ENCODE data around the gene XPNPEP1. TPM values are rescaled to one million over a fixed set of nuclear protein-coding genes. Genes with fewer than 3 reads are reported as not detected.

XPNPEP1 gene
- total RNA-seq, 1 donor: 123 TPM

GRCh38 chr10:109861081-109861480 lies 62.2 kb downstream of the XPNPEP1 start:
- Histone ChIP-seq H3K4me3 (ENCODE audit: insufficient read depth, low read length) (no peak overlapping the region), H3K36me3 (ENCODE audit: insufficient read depth, low read length) (peaks cover 29% of the 10 kb centered on the region), H3K27ac (ENCODE audit: low read depth, low read length) (no peak overlapping the region), H2AFZ (ENCODE audit: low read length) (no peak overlapping the region), H3K9me3 (ENCODE audit: low read depth, low read length) (no peaks in the 10 kb centered on the region), H3K79me2 (ENCODE audit: insufficient read depth, low read length) (no peaks in the 10 kb centered on the region), H3K4me1 (ENCODE audit: insufficient read depth, low read length) (no peaks in the 10 kb centered on the region), H3K4me2 (ENCODE audit: insufficient read depth, low read length) (no peak overlapping the region), H3K27me3 (ENCODE audit: insufficient read depth, low read length) (no peaks in the 10 kb centered on the region), H4K20me1 (ENCODE audit: insufficient read depth, low read length) (no peaks in the 10 kb centered on the region)
- no peak for TF ChIP-seq CTCF (IDR thresholded peaks at IDR 0.05; ENCODE audit: extremely low read depth, low read depth, low read length)
- DNase-seq (ENCODE audit: insufficient read length, low spot score, missing footprints): no peak

GRCh38 chr10:109859221-109859620 lies 64.1 kb downstream of the XPNPEP1 start:
- no peaks in the 10 kb centered on the region for H3K9me3 ChIP-seq (ENCODE audit: low read depth, low read length)
- H3K27ac ChIP-seq (ENCODE audit: low read depth, low read length): no peak overlapping the region
- no peak for DNase-seq (ENCODE audit: insufficient read length, low spot score, missing footprints)
- H3K79me2 ChIP-seq (ENCODE audit: insufficient read depth, low read length): no peaks in the 10 kb centered on the region
- no peaks in the 10 kb centered on the region for H3K27me3 ChIP-seq (ENCODE audit: insufficient read depth, low read length)
- H3K36me3 ChIP-seq (ENCODE audit: insufficient read depth, low read length): peaks cover 10% of the 10 kb centered on the region
- H3K4me2 ChIP-seq (ENCODE audit: insufficient read depth, low read length): no peak overlapping the region
- no peaks in the 10 kb centered on the region for H4K20me1 ChIP-seq (ENCODE audit: insufficient read depth, low read length)
- no peaks in the 10 kb centered on the region for H3K4me1 ChIP-seq (ENCODE audit: insufficient read depth, low read length)
- H2AFZ ChIP-seq (ENCODE audit: low read length): no peak overlapping the region
- TF ChIP-seq CTCF (IDR thresholded peaks at IDR 0.05; ENCODE audit: extremely low read depth, low read depth, low read length): no peak
- no peak overlapping the region for H3K4me3 ChIP-seq (ENCODE audit: insufficient read depth, low read length)

- Histone ChIP-seq H2AFZ (ENCODE audit: low read length) (no peak overlapping the region), H3K4me3 (ENCODE audit: insufficient read depth, low read length) (no peak overlapping the region), H3K27me3 (ENCODE audit: insufficient read depth, low read length) (no peaks in the 10 kb centered on the region), H3K9me3 (ENCODE audit: low read depth, low read length) (no peaks in the 10 kb centered on the region), H4K20me1 (ENCODE audit: insufficient read depth, low read length) (no peaks in the 10 kb centered on the region), H3K4me1 (ENCODE audit: insufficient read depth, low read length) (no peaks in the 10 kb centered on the region), H3K36me3 (ENCODE audit: insufficient read depth, low read length) (no peaks in the 10 kb centered on the region), H3K27ac (ENCODE audit: low read depth, low read length) (no peak overlapping the region), H3K79me2 (ENCODE audit: insufficient read depth, low read length) (no peaks in the 10 kb centered on the region), H3K4me2 (ENCODE audit: insufficient read depth, low read length) (no peak overlapping the region)
- TF ChIP-seq CTCF (IDR thresholded peaks at IDR 0.05; ENCODE audit: extremely low read depth, low read depth, low read length): no peak
- no peak for DNase-seq (ENCODE audit: insufficient read length, low spot score, missing footprints)
Measured at GRCh38 chr10:109855746-109856145, 67.6 kb downstream of the XPNPEP1 start.

- Histone ChIP-seq H4K20me1 (ENCODE audit: insufficient read depth, low read length) (no peaks in the 10 kb centered on the region), H3K4me2 (ENCODE audit: insufficient read depth, low read length) (no peak overlapping the region), H2AFZ (ENCODE audit: low read length) (no peak overlapping the region), H3K79me2 (ENCODE audit: insufficient read depth, low read length) (no peaks in the 10 kb centered on the region), H3K4me3 (ENCODE audit: insufficient read depth, low read length) (no peak overlapping the region), H3K4me1 (ENCODE audit: insufficient read depth, low read length) (no peaks in the 10 kb centered on the region), H3K36me3 (ENCODE audit: insufficient read depth, low read length) (no peaks in the 10 kb centered on the region), H3K27ac (ENCODE audit: low read depth, low read length) (no peak overlapping the region), H3K9me3 (ENCODE audit: low read depth, low read length) (no peaks in the 10 kb centered on the region), H3K27me3 (ENCODE audit: insufficient read depth, low read length) (no peaks in the 10 kb centered on the region)
- DNase-seq (ENCODE audit: insufficient read length, low spot score, missing footprints): no peak
- TF ChIP-seq CTCF (IDR thresholded peaks at IDR 0.05; ENCODE audit: extremely low read depth, low read depth, low read length): no peak
Measured at GRCh38 chr10:109853921-109854320, 69.4 kb downstream of the XPNPEP1 start.

Data from osteoblast (primary cell).